Body of pancreas (tissue), 4 donors: Measurements from ENCODE around the gene CTIF.

Experiments
- POLR2A ChIP-seq, 3 donors: fragments of 450-650 bp; IDR thresholded peaks; one replicate each; pipeline ENCODE4 v1.6.1; 2016; ENCODE audit warnings: antibody characterized with exemption in 3 of 3, mild to moderate bottlenecking in 2 of 3
- TF ChIP-seq, protein P1 (sequence below), 7 experiments: fragments of 450-650 bp in 4 of 7; fragments of 200-600 bp in 3 of 7; sonication (generic) in 3 of 7; IDR thresholded peaks; one replicate each; pipeline ENCODE4 v1.5.1; 2016 to 2019; ENCODE audit warnings: antibody characterized with exemption in 7 of 7

- TF ChIP-seq, protein P1, sequence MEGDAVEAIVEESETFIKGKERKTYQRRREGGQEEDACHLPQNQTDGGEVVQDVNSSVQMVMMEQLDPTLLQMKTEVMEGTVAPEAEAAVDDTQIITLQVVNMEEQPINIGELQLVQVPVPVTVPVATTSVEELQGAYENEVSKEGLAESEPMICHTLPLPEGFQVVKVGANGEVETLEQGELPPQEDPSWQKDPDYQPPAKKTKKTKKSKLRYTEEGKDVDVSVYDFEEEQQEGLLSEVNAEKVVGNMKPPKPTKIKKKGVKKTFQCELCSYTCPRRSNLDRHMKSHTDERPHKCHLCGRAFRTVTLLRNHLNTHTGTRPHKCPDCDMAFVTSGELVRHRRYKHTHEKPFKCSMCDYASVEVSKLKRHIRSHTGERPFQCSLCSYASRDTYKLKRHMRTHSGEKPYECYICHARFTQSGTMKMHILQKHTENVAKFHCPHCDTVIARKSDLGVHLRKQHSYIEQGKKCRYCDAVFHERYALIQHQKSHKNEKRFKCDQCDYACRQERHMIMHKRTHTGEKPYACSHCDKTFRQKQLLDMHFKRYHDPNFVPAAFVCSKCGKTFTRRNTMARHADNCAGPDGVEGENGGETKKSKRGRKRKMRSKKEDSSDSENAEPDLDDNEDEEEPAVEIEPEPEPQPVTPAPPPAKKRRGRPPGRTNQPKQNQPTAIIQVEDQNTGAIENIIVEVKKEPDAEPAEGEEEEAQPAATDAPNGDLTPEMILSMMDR (IDR thresholded peaks at IDR 0.05): no peak
- no peak for TF ChIP-seq POLR2A (IDR thresholded peaks at IDR 0.05)
These were observed 196.3 kb downstream of the CTIF start for GRCh38 chr18:48735080-48735676.
